GM18511 (cell line): ENCODE results near the gene AEBP1.

Source experiments
- ATAC-seq: cut with Tn5 transposase; IDR thresholded peaks from one replicate; pipeline ENCODE4 v1.9.1; 2021; ENCODE audit warnings: mild to moderate bottlenecking, moderate library complexity; ENCODE audit not compliant: unreplicated experiment

Gene AEBP1

DNA sequence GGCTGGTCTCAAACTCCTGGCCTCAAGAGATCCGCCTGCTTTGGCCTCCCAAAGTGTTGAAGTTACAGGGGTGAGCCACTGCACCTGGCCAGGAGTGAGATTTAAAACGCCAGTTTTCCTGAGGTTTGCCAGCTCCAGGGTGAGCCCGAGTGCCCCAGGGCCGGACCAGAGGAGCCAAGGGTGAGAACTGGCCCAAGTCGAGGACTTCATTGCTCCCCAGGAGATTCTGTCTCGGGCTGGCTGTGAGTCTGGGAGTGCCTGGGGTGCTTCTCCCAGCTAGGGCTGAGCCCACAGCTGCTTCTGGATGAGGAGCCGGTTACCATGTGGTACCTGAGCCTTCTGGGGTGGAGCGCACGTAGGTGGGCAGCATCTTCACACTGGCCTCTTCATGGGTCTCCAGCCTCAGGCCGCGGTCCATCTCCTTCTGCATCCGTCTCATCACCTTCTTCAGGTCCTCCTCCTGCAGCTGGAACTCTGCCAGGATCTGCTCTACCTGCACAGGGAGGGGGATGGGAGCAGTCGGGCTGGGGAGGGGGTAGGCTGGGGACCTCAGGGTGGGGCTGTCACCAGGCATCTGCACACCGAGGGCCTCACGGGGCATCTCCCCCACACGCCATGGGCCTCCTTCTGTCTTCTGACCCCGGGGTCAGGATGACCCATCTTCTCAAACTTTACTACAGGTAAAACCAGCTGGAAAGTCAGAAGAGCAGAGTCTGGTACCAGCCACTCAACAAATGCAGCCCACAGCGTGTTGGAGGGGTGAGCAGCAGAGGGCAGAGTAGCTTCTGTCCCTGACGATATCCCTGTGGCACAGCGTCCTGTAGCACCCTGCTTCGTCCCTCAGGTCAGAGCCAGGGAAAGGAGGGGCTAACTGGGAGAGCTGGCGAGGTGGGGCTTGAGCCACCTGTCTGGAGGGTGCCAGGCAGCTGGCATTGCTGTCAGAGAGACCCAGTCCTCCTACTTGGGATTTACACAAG lies 49.1 kb downstream of the AEBP1 start:
- ATAC-seq = no peak

- no peak for ATAC-seq
Observed at GRCh38 chr7:44153948-44154335, 49.8 kb downstream of the AEBP1 start.

DNA sequence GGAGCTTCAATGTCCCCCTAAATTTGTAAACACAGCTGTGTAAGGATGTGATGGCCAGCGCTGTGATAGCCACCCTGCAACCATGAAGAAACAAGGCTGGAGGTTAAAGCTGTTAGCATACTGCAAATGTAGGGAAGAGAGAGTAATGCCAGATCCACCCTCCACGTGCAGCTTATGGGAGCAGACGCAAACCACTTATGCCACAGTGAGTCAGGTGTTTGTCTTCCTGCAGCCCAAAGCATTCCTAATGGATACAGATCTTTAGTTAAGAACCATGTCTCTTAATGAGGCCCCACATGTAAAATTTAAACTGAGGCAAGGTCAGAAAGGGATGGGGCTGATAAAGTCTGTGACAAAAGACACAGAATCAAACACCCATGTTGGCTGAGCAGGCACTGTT lies 50.6 kb downstream of the AEBP1 start:
- ATAC-seq = no peak

DNA sequence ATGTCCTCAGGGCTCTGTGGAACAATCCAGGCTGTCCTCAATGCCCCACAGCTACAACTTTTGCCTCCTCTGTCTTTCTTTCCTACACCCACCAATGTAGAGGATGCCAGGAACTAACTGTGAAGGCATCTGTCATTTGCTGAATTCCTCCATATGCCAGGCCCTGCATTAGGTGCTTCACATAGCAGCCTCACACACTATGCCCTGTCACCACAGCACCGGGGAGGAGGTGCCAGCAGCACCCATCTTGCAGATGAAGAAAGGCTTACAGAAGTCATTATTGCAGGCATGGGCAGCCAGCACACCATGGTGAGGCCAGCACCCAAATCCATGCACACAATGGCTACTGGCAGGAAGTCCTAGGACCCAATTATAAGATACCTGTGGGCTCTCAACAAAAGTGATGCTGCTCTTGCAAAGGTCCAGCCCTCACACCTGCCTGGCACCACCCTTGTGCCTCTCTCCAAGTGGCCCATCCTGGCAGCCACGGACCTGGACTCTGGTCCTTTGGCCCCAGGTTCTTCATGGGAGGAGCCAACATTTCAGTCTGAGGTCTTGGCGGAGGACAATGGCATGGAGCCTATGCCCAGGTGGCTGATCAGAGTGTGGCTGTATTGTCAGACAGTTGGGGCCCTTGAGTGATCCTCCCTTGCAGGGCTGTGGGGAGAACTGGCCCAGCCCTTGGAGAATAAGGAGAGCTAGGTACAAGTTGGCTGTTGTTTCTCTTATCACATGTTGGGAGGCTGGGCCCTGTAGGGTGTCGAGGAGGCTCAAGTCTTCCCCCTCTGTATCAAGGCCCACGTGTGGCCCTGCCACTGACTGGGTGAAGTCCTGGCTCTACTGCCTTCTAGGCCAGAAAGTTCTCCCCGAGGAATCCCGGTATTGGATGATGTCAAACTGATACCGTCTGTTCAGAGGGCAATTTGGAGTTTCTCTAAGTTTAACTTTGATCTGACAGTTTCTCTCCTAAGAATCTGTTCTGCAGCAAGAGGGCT lies 51.3 kb downstream of the AEBP1 start:
- ATAC-seq = no peak

- ATAC-seq = no peak
Observed at GRCh38 chr7:44156453-44157010, 52.4 kb downstream of the AEBP1 start.

GRCh38 chr7:44157116-44158080 lies 53.3 kb downstream of the AEBP1 start:
- no peak for ATAC-seq

DNA sequence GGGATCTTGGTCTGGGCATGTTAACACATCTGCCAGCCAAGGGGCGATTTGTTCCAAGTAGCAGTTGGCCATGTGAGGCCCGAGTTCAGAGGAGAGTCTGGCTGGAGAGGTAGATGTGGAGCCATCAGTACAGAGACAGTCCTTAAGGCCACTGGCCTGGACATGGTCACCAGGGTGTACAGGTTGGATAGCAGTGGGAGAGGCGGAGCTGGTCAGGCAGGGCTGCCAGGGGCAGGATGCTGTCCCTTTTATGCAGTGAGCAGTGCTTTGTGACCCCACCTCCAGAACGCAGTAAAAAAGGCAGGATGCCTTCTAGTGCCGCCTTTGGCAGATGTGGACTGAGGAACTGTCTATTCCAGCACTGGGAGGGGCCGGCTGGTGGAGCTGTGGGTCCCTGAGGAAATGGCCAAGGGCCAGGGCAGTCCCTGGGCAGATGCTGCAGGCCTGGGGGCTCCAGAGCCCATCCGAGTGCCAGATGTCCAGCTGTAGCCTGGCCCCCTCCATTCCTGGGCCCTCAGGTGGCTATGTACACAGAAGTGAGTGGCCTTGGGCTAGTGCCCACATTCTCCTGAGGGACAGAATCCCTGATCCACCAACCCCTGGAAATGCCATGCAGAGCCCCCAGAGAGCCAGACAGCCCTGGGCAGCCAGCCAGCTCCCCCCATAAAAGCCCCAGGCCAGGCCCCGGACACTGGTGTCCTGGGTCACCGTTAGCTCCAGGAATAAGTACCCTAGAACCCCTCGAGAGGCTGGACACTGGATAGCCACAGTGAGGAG lies 54.1 kb downstream of the AEBP1 start:
- ATAC-seq = no peak

DNA sequence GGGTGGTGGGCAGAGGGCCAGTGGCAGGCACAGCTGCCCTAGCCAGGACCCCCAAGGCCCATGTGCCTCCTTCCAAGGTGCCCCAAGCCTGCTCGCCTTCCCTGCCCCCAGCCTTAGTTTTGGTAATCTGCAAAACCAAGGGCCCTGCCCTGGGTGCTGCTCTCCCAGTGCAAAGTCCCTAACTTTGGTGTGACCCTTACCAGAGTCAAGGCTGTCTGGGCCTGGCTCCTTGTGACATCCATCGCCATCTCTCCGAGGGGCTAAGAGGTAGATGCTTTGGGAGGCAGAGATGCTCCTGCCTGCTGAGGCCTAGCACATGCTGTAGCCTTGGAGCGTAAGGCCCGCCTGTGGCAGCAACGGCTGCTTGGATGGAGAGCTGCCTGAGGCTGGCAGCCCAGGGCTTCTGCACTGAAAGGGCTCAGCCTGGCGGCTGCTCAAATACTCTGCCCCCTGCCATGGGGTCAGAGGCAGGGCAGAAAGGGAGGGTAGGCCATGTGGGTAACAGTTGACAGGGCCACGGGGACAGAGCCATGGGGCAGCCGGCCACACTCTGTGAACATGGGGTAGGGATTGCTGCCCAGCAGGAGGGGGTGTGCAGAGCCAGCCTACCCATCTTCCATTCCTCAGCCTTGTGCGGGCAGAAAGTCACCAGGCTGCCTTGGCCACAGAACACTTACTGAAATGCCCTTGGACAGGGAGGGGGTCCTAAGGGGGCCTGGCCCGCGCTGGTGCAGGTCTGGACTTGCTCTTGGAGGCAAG lies 54.9 kb downstream of the AEBP1 start:
- ATAC-seq = no peak

GRCh38 chr7:44159824-44160630 lies 55.9 kb downstream of the AEBP1 start:
- ATAC-seq = no peak

GRCh38 chr7:44161371-44161770 lies 57.2 kb downstream of the AEBP1 start:
- no peak for ATAC-seq

GRCh38 chr7:44162179-44162578 lies 58.0 kb downstream of the AEBP1 start:
- ATAC-seq = no peak

GRCh38 chr7:44162785-44163395 lies 58.7 kb downstream of the AEBP1 start:
- no peak for ATAC-seq

- ATAC-seq = no peak
Observed at GRCh38 chr7:44163591-44163990, 59.4 kb downstream of the AEBP1 start.
